GM18499 (cell line): Measurements from ENCODE around the gene NELFA.

Experiments used
- ATAC-seq: cut with Tn5 transposase; IDR thresholded peaks from one replicate; pipeline ENCODE4 v1.9.1; 2021; ENCODE audit warnings: moderate number of reproducible peaks; ENCODE audit not compliant: insufficient read depth, unreplicated experiment

NELFA gene

DNA sequence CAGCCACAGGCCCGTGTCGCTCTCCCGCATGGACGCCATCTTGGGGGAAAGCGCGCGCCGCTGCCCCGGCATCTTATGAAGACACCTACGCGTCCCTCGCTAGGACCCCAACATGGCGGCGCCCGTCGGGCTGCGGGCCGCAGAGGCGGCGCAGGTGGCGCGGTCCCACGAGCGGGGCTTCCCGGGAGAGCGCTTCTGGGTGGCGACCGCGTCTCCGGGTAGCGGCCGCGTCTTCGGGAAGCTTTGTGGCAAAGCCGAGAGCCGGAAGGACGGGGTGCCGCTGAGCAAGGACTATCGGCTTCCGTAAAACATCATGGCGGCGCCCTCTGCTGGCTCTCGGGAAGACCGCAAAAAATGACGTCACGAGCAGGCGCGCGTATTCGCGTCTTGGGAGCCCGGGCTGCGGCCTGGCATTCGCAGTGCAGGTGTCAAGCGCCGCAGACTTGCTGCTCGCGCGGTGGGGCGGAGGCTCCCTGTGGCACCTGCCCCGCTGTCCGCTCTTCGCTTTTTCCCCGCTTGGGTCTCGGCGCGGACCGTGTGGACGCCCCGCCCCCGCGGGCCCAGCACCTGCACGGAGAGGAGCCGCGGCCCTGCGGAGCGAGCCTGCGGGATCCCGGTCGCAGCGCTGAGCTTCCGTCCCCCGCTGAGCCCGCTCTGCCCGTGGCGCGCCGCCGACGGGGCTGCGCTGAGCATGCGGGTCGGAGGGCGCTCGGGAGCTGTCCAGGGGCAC lies at the start of gene NELFA:
Gene NELFA (minus strand): TSS at position 54 of the 730 bp plus-strand sequence. CDS start 15 bp downstream, at position 39.
- ATAC-seq, result peak; percentile 61

DNA sequence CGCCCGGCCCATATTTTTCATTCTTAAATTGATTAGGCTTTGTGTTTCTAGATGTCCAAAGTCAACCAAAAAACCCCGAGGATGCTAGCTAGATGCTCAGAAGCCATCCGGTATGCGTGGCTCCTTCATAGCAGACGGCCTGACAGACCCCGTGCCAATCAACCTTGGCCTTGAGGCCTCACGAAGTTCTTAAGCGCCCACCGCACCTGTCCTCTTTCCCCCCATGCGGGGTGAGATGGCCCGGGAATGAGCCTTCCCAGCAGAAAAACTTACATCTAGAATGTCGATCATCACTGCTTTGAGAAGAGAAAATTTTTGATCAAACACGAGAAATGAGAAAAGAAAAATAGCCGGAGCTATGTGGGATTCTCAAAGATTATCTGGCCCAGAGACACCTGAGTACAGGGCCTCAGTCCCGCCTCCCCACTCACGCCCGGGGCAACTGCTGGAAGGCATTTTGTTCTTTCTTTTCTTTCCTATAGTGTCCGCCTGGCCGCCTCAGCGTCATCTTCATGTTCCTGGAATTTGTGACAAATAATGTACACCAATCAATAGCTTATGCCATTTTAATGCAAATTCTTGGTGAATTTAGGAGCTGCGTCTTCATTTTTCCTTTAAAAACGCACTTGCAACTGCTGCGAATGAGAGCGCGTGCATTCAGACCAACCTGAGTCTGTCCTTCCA lies 48.8 kb upstream of the NELFA start:
- no peak for ATAC-seq

DNA sequence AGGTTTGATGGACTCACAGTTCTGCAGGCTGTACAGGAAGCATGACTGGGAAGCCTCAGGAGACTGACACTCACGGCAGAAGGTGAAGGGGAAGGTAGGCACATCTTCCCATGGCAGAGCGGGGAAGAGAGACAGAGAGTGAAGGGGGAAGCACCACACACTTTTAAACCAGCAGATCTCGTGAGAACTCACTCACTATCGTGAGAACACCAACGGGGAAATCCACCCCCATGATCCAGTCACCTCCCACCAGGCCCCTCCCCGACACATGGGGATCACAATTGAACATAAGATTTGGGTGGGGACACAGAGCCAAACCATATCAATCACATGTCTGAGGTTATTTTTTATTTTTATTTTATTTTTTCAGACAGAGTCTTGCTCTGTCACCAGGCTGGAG lies 45.4 kb upstream of the NELFA start:
- ATAC-seq, result no peak

DNA sequence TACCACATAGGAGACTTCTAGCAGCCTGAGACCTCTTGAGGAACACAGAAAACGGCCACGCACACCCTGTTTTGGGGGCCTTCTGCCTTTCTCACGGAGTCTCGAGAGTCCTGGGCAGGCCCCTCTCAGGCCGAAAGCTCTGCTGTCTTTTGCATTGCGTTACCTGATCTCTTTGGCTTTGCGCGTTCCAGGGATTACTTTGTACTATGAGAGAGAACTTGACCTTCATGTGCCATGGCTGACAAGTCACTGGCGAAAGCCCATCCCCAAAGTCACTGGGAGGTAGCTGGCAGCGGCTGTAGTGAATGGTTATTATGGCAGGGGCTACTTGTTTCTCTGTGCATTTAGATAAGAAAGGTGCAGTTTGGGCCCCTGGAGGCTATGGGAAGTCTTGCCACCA lies 42.3 kb upstream of the NELFA start:
- ATAC-seq, result no peak

DNA sequence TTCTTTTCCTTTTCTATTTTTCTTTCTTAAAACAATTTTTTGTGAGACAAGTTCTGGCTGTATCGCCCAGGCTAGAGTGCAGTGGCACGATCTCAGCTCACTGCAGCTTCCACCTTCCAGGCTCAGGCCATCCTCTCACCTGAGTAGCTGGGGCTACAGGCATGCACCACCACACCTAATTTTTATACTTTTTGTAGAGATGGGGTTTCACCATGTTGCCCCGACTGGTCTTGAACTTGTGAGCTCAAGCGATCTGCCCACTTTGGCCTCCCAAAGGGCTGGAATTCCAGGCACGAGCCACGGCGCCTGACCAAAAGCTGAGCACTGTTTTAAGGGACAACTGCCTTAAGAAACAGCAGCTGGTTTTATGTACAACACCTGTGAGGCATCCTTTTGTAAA lies 41.0 kb upstream of the NELFA start:
- ATAC-seq, result no peak

DNA sequence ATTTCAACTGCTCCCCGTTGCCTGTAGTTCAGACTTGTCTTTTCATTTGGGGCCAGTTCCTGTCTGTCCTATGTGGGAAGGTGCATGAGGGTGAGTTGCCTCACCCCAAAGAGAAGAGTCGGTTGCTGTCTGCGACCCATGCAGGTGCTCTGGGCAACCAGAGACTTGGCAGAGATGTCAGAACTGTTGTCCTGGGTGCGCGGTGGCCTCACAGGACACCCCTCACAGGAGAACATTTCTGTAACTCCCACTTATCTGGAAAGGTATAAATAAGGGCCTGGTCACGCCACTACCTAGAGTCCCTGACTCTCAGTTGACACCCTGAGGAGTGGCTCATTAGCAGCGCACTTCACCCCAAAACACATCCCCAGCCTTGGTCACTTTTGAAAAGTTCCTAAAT lies 40.6 kb upstream of the NELFA start:
- no peak for ATAC-seq

DNA sequence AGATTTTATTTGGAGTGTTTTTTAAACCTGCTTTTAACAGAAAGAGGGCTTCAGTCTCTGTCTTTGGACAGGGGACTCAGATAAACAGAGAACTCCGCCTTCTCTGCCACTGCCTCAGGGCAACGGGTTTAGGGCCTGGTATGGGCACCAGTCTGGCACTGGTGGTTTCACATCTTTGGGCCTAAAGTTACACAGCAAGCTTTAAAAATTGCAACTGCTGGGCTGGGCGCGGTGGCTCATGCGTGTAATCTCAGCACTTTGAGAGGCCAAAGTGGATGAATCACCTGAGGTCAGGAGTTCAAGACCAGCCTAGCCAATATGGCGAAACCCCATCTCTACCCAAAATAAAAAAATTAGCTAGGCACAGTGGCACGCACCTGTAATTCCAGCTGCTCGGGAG lies 40.1 kb upstream of the NELFA start:
- no peak for ATAC-seq

DNA sequence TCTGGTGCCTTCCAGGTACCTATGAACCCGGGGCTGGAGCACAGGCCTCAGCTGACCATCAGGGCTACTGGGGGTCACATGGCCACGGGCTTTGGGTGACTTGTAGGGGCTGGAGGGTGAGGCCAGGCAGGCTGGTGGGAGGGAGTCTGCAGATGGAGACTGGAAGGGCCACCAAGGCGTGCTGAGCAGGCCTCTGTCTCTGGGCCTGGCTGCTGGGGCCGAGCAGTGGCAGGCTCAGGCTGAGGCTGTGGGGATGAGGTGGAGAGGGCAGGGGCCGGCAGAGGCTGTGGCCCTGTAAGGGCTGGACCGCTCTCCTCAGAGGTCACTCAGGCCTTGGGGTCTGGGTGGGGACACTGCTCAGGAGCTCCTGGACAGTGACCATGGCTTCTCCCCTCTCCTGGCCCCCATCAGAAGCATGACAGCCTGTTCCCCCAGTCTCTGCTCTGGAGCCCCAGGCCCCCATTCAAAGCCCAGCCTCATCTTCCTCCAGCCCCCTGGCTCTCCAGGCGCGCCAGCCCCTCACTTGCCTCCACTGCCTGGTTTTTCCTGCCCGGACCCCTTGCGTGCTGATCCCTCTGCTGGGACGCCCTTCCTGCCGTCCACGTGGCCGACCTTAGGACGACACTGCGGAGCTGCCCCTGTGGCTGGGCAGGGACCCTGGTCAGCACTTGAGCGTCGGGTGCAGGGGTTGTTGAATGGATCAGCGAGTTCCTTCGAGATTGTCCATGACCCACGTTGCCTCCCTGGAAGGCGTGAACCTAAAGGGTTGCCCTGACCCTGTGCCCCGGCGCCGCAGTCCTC lies 39.2 kb upstream of the NELFA start:
- ATAC-seq, result no peak

DNA sequence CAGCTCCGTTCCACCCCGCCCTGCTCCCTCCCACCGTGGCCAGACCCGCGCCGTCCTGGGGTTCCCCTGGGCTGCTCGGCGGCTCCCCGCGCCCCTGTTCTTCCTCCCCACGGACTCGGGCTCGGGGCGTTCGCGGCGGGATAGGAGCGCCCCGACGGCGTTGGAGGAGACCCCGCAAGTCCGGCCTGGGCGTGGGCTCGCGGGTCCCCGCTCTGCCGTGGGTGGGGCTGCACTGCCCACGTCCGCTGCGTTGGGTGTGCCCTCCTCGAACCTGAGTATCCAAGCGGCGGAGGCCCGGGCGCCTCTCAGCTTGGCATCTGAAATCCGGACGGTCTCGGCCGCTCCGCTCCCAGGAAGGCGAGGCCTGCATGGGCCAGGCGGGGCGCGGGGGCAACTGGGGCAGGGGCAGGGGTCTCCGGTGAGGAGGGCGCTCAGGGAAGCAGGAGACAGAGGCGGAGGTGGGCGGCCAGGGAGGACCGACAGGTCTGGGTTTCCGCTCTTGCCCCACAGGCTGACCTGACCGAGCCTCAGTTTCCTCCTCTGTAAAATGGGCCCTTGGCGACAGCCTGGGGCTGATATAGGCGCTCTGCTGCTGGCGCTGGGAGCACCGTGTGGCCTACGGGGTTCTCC lies 38.4 kb upstream of the NELFA start:
- no peak for ATAC-seq

DNA sequence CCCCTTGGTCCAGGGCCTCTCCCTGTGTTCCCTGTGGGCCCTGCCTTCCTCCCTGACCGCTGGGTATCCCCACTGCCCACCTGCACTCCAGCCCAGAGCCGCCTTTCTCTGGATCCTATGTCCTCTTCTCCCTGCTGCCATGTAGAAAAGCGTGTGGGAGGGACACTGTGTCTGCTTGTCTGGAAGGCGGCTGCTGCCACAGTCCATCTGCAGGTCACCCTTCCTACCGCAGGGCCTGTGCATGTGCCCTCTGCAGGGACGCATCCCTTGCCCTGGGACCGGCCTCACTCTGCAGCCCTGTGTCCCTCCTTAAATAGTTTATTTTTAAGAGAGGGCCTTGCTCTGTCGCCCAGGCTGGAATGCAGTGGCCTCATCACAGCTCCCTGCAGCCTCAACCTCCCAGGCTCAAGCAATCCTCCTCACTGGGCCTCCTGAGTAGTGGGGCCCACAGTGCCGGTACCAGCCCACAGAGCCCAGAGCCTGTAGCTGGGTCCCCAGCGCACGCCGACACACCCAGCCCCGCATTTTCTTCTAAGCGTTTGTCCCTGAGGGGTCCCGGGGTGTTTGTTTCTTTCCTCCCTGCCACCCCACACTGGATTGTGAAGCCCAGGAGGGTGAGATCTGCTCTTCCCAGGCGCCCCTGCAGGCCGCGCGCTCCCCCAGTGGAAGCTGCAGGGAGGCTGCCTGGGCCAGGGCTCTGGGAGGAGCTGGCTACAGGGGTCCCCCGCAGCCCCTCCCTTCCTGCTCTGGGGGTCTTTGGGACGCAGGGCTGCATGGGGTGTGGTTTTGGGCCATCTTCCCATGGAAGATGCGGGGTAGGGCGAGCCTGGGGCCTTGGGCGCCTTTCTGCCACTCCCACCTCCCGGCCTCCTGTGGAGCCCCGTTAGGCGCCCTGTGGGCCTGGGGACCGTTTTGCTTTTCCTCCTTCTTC lies 37.5 kb upstream of the NELFA start:
- ATAC-seq, result no peak

DNA sequence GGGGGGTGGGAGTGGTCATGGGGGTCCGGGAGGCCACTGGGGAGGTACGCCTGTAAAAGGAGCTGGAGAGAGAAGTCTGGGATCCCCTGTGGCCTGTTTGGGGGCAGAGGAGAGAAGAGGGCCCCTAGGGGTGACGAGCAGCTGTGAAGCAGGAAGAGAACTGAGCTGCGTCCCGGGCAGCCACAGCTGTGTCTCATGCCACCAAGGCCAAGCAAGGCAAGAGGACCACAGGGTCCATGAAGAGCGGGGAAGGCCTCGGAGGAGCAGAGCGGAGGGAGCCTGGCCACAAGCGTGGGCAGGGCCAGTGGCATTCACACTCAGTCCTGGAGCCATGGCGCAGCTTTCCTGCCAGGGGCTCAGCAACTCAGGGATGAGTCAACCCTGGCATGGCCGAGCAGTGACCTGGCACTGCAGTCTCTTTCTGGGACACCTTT lies 36.8 kb upstream of the NELFA start:
- no peak for ATAC-seq

DNA sequence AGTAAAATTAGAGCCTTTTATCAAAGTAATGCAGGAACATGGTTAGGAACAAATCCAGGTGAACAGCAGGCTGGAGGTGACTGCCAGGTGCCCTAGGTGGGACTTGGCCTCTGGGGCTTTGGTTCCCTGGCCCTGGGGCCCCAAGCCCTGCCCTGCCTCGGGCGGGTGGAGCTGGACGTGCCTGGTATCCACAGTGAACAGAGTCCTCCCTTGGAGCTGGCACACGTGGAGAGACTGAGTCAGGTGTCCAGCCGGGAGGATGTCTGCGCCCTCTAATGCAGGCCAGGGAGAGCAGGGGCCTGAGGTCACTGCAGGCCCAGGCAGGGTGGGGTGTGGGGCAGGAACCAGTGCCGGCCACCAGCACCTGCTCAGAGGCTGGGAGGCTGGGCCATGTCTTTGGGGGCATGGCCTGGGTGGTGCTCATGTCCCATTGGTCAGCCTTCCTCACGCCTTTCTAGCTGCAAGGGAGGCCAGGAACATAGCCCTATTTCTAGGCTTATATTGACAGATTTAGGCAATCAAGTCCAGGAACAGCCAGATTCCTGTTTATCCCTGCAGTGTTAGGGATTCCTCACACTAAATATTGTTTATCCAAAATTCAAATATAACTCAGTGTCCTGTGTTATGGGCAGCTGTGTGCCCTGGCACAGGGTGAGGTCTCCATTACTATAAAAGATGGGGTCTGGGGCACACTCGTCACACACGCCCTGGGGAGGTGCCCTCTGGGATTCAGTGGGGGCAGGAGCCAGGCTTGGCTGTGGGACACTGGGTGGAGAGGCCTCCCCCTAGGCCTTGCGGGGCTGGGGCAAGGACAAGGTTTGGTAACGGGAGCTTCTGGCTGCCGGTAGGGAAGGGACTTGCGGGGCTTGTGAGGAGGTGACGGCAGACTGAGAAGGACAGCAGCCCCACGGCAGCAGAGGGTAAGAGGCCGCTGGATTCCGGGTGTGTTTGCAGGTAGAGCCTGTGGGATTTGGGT lies 36.1 kb upstream of the NELFA start:
- ATAC-seq, result no peak

DNA sequence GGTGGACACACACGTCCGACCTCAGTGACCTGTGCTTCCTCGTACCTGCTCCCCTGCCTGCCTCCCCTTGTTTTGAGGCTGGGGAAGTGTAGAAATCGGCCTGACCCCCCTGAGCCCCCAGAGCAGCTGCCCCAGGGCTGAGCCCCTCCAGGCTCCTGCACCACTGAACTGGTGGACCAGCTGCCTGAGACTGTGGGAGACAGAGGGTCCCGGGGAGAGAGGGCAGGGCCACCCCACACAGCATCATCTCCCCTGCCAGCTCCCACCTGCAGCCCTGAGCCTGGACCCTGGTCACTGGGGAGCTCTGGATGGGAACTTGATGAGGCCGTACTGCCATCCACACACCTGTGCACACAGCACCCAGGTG lies 35.3 kb upstream of the NELFA start:
- ATAC-seq, result no peak

DNA sequence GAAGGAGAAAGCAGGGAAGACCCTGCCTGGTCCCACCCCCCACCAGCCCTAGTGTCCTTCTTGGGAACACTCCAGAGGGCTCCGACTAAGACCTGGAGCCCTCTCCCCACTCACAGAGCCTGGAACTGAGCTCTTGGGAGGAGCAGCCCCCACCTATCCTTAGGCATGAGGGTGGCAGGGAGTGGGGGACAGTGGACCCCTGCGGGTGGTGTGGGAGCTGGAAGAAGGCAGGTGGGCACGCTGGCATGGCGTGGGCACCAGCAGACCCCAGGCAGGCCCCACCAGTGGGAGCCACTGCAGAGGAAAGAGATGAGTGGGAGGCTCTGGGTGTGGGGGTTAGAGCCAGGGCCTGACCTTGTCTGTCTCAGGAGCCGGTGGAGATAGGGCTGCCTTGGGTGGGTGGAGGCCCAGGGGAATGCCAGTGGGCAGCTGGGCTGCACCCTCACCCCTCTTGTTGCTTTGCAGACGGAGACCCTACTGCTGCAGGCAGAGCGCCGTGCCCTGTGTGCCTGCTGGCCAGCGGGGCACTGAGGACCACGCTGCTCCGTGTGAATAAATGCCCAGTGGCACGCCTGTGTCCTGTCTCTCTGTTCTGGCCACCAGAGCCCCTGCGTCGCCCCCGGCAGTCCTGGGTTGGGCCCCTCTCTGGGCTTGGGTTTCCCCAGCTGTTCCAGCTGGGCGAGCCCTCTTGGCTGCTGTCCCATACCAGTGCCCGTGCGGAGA lies 34.8 kb upstream of the NELFA start:
- ATAC-seq, result no peak

DNA sequence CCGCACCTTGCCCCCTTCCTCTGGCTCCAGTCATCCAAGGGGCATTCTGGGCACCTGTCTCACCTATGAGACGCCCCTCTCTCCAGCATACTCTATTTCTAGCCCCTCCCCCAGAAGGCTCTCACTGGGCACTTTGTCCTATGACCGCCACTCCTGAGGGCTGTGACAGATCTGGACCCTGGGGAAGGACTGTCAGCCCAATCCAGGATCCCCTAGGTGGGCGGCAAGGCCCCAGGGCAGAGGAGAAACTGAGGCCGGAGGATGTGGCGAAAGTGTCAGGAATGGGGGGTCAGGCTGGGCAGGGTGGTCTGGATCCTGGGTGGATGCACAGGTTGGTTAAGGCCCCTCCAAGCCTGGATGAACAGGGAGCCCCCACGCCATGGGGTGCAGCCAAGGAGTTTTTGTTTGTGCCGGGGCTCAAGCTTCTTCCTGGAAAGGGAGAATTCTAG lies 34.2 kb upstream of the NELFA start:
- ATAC-seq, result no peak

DNA sequence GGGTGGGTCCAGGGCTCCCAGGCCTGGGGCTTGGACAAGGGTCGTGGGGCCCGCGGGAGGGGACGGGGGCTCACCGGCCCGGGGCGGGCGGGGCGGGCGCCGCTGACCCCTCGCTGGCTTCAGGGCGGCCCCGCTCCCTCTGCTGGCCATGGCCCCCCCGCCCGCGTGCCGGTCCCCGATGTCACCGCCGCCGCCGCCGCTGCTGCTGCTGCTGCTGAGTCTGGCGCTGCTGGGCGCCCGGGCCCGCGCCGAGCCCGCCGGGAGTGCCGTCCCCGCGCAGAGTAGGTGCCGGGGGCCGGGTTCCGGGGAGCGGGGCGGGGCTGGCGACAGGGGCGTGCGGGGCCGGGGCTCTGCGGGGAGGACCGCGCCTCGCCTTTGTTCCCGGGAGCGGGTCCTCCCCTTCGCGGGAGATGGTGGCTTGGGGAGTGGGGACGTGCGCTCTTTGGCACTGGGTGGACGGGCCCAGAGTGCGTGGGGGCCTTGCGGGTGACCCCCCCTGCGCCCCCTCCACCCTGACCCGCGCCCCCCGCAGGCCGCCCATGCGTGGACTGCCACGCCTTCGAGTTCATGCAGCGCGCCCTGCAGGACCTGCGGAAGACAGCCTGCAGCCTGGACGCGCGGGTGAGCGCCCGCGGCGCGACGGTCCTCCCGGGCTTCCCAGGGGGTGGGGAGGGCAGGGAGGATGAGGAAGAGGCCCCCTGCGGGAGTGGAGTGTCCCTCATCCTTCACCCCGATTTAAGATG lies 33.6 kb upstream of the NELFA start:
- no peak for ATAC-seq
